Lower leg skin (tissue), 3 donors: Measurements from ENCODE around the gene RNH1.

ENCODE experiments used
- CTCF ChIP-seq, 3 donors: fragments of 450-650 bp; IDR thresholded peaks; one replicate each; pipeline ENCODE4 v1.5.1; 2016; ENCODE audit warnings: antibody characterized with exemption in 3 of 3, mild to moderate bottlenecking in 3 of 3, moderate library complexity in 2 of 3
- POLR2A ChIP-seq, 2 donors: fragments of 450-650 bp; IDR thresholded peaks; one replicate each; pipeline ENCODE4 v1.6.1; 2016 to 2017; ENCODE audit warnings: antibody characterized with exemption in 2 of 2, mild to moderate bottlenecking in 1 of 2, moderate library complexity in 1 of 2

GRCh38 chr11:497565-498296 lies 9.3 kb downstream of the RNH1 start:
- TF ChIP-seq CTCF (IDR thresholded peaks at IDR 0.05) (no peak), POLR2A (IDR thresholded peaks at IDR 0.05) (no peak)
